Panc1 (cell line): Measurements from ENCODE around the gene DRAXIN. TPM values are rescaled to one million over a fixed set of nuclear protein-coding genes. Genes with fewer than 3 reads are reported as not detected.

Experiments
- ATAC-seq: fragments of 200-7000 bp; cut with Tn5 transposase; 2 replicates; pipeline ENCODE4 v1.9.1; 2020; ENCODE audit warnings: mild to moderate bottlenecking, moderate library complexity
- BruUV-seq: library from RNA; stranded (reverse); fragments of 400-500 nt; replicated peaks from 2 replicates; lab custom pipeline; 2021; lab: Mats Ljungman, UMichigan
- CTCF ChIA-PET: fragments of 300-600 bp; sonication (Branson Sonifier 250); formaldehyde crosslinking; loops from one replicate; lab custom pipeline; 2022; ENCODE audit warnings: antibody characterized with exemption; lab: Charles Lee
- POLR2A ChIA-PET: fragments of 300-600 bp; sonication (Branson Sonifier 250); formaldehyde crosslinking; loops from one replicate; lab custom pipeline; 2022; ENCODE audit warnings: antibody characterized with exemption; lab: Charles Lee
- DNase-seq: peaks from one replicate; pipeline ENCODE4 v3.0.0-alpha.2; 2010; ENCODE audit warnings: low read depth, low spot score
- H3K27ac ChIP-seq: 2 replicates; pipeline ENCODE4 v1.5.1; 2011; ENCODE audit warnings: mild to moderate bottlenecking, low read length, inconsistent platforms
- H3K27me3 ChIP-seq: fragments of 200-500 bp; sonication (Bioruptor generic); 2 replicates; pipeline ENCODE4 v1.6.0; 2014; ENCODE audit warnings: low read length, inconsistent platforms; ENCODE audit not compliant: control insufficient read depth, insufficient read depth
- H3K36me3 ChIP-seq: fragments of 200-500 bp; sonication (Bioruptor generic); 2 replicates; pipeline ENCODE4 v1.5.1; 2014; ENCODE audit warnings: inconsistent platforms, mild to moderate bottlenecking, low read length, moderate library complexity; ENCODE audit not compliant: control insufficient read depth, insufficient read depth
- H3K4me1 ChIP-seq: 2 replicates; pipeline ENCODE4 v1.5.1; 2011; ENCODE audit warnings: inconsistent platforms, mild to moderate bottlenecking, low read length, moderate library complexity; ENCODE audit not compliant: control insufficient read depth, insufficient read depth
- H3K4me3 ChIP-seq, 2 experiments: 2 replicates each; pipeline ENCODE4 v1.5.1; 2011 to 2012; ENCODE audit warnings: low read depth in 2 of 2, low read length in 2 of 2, mild to moderate bottlenecking in 2 of 2, inconsistent platforms in 1 of 2, moderate library complexity in 1 of 2
- H3K9me3 ChIP-seq: fragments of 200-500 bp; sonication (Bioruptor generic); 2 replicates; pipeline ENCODE4 v1.5.1; 2014; ENCODE audit warnings: low read depth, mild to moderate bottlenecking, inconsistent platforms, low read length, moderate library complexity; ENCODE audit not compliant: control insufficient read depth, insufficient read depth
- CTCF ChIP-seq: fragments of 450-650 bp; IDR thresholded peaks from 2 replicates; pipeline ENCODE4 v1.5.1; 2017; ENCODE audit warnings: mild to moderate bottlenecking
- POLR2AphosphoS5 ChIP-seq: IDR thresholded peaks from 2 replicates; pipeline ENCODE4 v1.6.1; 2012; ENCODE audit warnings: mild to moderate bottlenecking, low read depth, low read length, moderate library complexity
- REST ChIP-seq, 2 experiments: IDR thresholded peaks; 2 replicates each; pipeline ENCODE4 v1.6.1; 2011 to 2012; ENCODE audit warnings: low read depth in 2 of 2, control low read depth in 1 of 2, low read length in 1 of 2, mild to moderate bottlenecking in 1 of 2, moderate library complexity in 1 of 2; ENCODE audit not compliant: insufficient read depth in 1 of 2
- SIN3A ChIP-seq: IDR thresholded peaks from 2 replicates; pipeline ENCODE4 v1.6.1; 2012; ENCODE audit warnings: low read depth, mild to moderate bottlenecking, low read length, moderate library complexity, borderline replicate concordance; ENCODE audit not compliant: insufficient read depth
- TCF7L2 ChIP-seq: IDR thresholded peaks from 2 replicates; pipeline ENCODE4 v1.6.1; 2011; ENCODE audit warnings: mild to moderate bottlenecking, low read depth, low read length, inconsistent platforms
- in situ Hi-C: cut with HindIII; loops from 2 replicates; pipeline ENCODE4 v1.10.0; 2016; ENCODE audit warnings: low sequenced_read_pairs, low pct_unique_long_range_greater_than_20kb
- intact Hi-C: fragments of 100-400 bp; cut with micrococcal nuclease; formaldehyde crosslinking; loops from one replicate; pipeline ENCODE4 v1.10.0; 2022; ENCODE audit not compliant: unreplicated experiment
- total RNA-seq: library from RNA; stranded (reverse); gene quantifications from one replicate; pipeline ENCODE4 v1.2.1, GENCODE V29; 2021; ENCODE audit not compliant: unreplicated experiment

DRAXIN gene
- total RNA-seq, 1 experiment from 2014 or later, result 0.13 TPM

DNA sequence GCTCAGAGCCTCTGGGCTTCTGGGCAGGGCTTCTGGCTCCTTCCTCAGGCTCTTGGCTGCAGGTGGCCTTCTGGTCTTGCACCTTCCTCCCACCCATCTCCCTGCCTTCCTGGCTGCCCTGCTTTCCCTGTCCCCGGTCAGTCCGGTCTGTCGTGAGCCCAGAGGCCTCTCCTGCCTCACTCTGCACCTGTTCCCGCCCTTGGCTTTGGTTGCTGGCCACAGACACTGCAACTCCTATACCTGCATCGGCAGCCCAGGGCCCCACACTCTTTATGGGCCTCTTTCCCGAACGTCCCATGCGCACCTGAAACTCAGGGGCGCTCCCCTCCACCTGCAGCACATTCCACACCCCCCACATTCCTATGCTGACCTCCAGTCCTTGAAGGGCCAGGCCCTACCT lies 45.2 kb upstream of the DRAXIN start:
- POLR2A ChIA-PET, result no interaction called here
- DNase-seq (no peak), ATAC-seq (no peak)
- Histone ChIP-seq H3K9me3 (no peaks in the 10 kb centered on the region), H3K27ac (no peak overlapping the region), H3K4me1 (peaks cover 18% of the 10 kb centered on the region), H3K36me3 (no peaks in the 10 kb centered on the region), H3K4me3 (no peak overlapping the region), H3K27me3 (no peaks in the 10 kb centered on the region)
- no peak for TF ChIP-seq TCF7L2
- TF ChIP-seq CTCF, result no peak
- TF ChIP-seq SIN3A, result no peak
- TF ChIP-seq POLR2AphosphoS5, result no peak
- TF ChIP-seq REST (IDR thresholded peaks at IDR 0.05; ENCODE audit: insufficient read depth in 1 of 2, low read depth in 2 of 2, low read length in 1 of 2), result no peak
- in situ Hi-C loops (no loop called here), intact Hi-C loops (loop anchor here (10.0 kb wide), 2 partner anchors 312 to 612 kb away; no protein-coding TSS in a partner anchor)
- CTCF ChIA-PET, result interaction anchor here (0.5 to 1.2 kb wide), 8 partner anchors 14 to 566 kb away, joined by 3 to 6 read pairs (median 3); partner anchors contain the start of gene FBXO6
- BruUV-seq, result no TSS peak

GRCh38 chr1:11647333-11647732 lies 44.2 kb upstream of the DRAXIN start:
- CTCF ChIA-PET, result no interaction called here
- in situ Hi-C loops (no loop called here), intact Hi-C loops (loop anchor here (10.0 kb wide), 2 partner anchors 313 to 613 kb away; no protein-coding TSS in a partner anchor)
- ATAC-seq (no peak), DNase-seq (no peak)
- Histone ChIP-seq H3K9me3 (no peaks in the 10 kb centered on the region), H3K4me3 (no peak overlapping the region), H3K27ac (no peak overlapping the region), H3K36me3 (no peaks in the 10 kb centered on the region), H3K27me3 (no peaks in the 10 kb centered on the region), H3K4me1 (peaks cover 20% of the 10 kb centered on the region)
- POLR2A ChIA-PET, result no interaction called here
- BruUV-seq, result no TSS peak
- TF ChIP-seq TCF7L2, result no peak
- TF ChIP-seq POLR2AphosphoS5, result no peak
- no peak for TF ChIP-seq SIN3A
- no peak for TF ChIP-seq REST (IDR thresholded peaks at IDR 0.05; ENCODE audit: insufficient read depth in 1 of 2, low read depth in 2 of 2, low read length in 1 of 2)
- no peak for TF ChIP-seq CTCF
